GM21528 (cell line): ENCODE measurements around the gene TFEC.
"Not testable (repeated sequence)": the region's sequence is repeated elsewhere in the genome, so short reads cannot be mapped to it uniquely, and the experiment has no call there.

ENCODE experiments used
- ATAC-seq: cut with Tn5 transposase; IDR thresholded peaks from one replicate; pipeline ENCODE4 v1.9.1; 2021; ENCODE audit warnings: mild to moderate bottlenecking, moderate library complexity; ENCODE audit not compliant: unreplicated experiment, low FRiP score

Gene TFEC

DNA sequence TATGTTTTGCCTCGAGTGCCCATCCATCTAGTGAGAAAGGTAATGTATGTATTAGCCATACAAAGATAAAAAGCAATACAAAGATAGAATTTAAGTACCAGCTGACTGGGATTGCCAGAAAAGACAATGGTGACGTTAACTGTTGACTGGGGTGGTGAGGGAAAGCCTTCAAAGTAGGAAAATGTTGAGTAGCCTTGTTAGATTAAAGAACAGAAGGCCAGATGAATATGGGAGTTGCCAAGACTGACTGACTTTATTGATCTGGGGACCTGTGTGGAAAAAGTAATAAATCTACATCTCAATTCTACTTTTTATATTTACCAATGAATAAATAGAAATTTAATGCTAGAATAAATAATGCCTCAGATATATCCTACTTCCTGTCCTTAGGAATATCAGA lies 97.7 kb downstream of the TFEC start:
- ATAC-seq: no peak

DNA sequence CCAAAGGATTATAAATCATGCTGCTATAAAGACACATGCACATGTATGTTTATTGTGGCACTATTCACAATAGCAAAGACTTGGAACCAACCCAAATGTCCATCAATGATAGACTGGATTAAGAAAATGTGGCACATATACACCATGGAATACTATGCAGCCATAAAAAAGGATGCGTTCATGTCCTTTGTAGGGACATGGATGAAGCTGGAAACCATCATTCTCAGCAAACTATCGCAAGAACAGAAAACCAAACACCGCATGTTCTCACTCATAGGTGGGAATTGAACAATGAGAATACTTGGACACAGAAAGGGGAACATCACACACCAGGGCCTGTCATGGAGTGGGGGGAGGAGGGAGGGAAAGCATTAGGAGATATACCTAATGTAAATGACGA lies 100.4 kb downstream of the TFEC start:
- not testable (repeated sequence) for ATAC-seq

DNA sequence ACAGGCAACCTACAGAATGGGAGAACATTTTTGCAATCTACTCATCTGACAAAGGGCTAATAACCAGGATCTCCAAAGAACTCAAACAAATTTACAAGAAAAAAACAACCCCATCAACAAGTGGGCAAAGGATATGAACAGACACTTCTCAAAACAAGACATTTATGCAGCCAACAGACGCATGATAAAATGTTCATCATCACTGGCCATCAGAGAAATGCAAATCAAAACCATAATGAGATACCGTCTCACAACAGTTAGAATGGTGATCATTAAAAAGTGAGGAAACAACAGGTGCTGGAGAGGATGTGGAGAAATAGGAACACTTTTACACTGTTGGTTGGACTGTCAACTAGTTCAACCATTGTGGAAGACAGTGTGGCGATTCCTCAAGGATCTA lies 100.8 kb downstream of the TFEC start:
- ATAC-seq: not testable (repeated sequence)

DNA sequence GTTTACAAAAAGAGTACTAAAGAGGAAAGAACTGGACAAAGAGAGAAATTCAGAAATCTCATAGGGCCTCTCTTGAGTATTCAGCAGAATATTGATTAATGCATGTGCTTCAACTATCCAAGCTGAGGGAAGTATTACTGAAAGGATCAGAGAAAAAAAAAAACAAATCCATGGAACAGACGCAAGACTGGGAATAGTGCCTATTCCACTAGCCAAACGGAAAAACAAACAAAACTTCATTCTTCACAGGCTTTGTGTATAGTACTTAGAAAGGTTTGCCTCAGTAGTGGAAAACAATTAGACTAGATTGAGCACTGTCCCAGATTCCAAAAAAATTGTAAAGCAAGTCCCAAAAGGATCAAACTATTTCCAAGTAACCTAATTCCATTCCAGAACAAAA lies 106.2 kb downstream of the TFEC start:
- no peak for ATAC-seq

DNA sequence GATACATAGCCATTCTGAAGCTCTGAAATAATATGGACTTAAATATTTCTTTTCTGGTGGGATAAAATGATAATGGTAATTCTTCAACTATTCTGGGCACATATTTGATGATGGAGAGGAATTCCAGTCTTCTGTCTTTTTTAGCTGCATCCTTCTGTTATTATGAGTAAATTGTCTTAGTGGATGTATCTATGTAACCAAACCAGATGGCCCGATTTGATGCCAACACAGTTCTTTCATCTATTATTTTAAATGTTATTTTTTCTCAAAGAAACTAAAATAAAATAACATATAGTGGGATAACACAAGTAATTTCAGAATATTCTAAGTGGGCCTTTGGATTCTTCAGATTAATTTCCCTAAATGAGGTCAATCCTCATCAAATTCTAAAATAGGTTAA lies 110.2 kb downstream of the TFEC start:
- no peak for ATAC-seq

DNA sequence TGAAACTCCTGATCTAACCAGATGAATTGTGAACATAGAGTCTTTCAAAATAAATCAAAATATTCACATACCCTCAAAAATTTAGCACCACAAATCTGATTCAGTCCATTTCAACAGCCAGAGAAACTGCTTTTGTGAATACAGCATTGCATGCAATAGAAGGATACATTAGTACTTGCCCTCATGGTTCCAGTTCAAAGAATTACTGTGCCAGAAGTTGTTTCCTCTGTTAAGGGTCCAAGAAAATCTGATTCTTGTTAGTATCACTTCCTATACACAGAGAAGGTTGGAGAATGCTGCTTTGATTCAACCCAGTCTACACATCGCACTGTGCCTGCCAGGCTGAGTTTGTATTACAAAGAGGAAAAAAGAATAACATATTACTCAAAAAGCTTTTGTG lies 115.6 kb downstream of the TFEC start:
- no peak for ATAC-seq

DNA sequence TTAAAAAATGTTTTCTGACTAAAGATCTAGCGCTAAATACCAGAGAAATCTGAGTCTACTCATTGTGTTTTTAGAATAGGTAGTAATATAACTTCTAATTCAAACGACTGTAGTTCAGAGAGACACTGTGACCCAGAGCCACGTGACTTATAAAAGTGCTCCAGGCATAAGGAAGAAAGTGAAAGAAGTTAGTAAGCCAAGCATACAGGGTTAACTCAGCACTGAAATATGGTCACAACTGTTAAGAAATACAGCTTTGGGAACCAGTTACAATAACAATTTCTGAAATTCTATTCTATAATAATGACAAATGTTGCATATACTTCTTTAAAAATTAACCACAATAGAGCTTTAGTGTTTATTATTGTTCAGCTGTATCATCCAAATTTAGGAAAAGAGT lies 119.1 kb downstream of the TFEC start:
- ATAC-seq: no peak

DNA sequence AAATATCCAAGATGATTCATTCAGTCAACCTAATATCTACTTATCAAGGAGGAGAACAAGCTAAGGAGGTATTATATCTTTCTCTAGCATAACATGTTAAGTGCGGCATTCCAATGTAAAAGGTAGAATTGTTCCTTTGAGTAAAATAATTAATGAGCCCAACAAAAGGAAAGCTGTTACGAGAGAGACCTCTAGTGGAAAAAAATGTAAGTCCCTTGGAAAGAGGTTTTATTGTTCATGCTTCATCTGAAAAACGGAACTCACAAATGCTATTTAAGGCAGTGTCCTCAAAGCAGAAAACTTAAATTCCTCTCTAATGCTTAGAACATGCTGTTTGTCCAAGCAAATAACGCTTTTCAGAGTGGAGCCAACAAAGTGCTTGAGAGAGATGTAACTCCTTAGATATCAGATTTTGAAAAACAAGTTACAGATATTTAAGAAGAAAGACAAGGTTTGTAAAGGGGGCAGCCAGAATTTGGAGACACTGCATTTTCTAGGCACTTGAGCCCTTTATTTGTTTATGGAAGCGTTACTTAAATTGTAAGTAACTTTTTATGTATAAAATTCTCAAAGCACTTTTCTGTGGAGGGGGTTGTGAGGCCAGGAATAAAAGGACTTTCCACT lies 119.9 kb downstream of the TFEC start:
- ATAC-seq: peak; percentile 61

DNA sequence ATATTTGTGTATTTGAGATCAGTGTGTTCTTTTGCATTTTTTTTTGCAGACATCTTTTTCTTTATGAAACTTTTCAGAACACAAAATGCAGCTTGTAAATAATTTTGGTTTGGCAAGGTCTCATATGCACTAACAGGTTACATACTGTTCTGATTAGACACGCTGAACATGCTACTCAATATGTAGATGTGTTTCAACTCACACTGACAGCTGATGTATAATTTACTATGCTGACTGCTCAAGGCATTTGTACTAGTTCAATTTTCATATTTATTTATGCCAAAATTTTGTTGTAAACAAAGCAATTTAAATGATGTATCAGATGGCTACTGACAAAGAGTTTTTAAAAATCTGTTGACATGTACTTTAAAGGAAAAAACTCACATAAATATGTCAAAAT lies 123.8 kb downstream of the TFEC start:
- no peak for ATAC-seq

DNA sequence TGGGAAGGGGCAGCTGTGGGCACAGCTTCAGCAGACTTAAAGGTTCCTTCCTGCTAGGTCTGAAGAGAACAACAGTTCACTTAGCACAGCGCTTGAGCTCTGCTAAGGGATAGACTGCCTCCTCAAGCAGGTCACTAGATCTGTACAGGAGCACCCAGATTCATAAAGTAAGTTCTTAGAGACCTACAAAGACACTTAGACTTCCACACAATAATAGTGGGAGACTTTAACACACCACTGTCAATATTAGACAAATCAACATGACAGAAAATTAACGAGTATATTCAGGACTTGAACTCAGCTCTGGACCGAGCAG lies 140.9 kb downstream of the TFEC start:
- ATAC-seq: no peak

DNA sequence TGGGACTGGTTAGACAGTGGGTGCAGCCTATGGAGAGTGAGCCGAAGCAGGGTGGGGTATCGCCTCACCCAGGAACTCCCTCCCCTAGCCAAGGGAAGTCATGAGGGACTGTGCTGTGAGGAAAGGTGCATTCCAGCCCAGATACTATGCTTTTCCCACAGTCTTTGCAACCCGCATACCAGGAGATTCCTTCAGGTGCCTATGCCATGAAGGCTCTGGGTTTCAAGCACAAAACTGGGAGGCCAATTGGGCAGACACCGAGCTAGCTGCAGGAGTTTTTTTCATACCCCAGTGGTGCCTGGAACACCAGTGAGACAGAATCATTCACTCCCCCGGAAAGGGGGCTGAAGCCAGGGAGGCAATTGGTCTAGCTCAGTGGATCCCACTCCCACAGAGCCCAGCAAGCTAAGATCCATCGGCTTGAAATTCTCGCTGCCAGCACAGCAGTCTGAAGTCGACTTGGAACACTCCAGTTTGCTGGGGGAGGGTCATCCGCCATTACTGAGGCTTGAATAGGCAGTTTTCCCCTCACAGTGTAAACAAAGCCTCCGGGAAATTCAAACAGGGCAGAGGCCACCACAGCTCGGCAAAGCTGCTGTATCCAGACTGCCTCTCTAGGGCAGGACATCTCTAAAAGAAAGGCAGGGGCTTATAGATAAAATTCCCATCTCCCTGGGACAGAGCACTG lies 141.4 kb downstream of the TFEC start:
- ATAC-seq: no peak

DNA sequence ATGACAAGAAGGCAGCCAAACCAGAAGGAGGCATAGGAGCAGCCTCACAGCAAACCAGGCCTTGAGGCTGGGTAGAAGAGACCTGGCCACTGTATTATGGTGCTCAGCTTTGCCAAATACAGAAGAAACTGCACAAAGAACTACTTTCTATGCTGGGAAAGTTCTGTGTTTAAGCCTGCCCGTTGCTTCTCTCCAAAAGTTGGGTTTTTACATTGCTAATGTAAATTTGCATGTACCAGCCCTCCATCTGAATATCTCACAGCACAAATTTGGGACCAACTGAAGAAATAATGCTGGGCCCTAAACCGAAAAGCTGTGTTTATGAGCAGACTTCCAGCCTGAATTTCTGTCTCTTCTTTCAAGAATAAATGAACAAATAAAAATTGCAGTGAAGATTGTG lies 145.0 kb downstream of the TFEC start:
- no peak for ATAC-seq
